MM.1S (cell line): Measurements from ENCODE around the gene NDUFS8.

Experiments
- DNase-seq: peaks from one replicate; pipeline ENCODE4 v3.0.0-alpha.2; 2015
- H2AFZ ChIP-seq: fragments of 300-600 bp; sonication (generic); 2 replicates; pipeline ENCODE4 v1.6.0; 2016; ENCODE audit warnings: antibody characterized with exemption, low read length
- H3F3A ChIP-seq: fragments of 300-600 bp; sonication (generic); 2 replicates; pipeline ENCODE4 v1.6.1; 2016; ENCODE audit warnings: mild to moderate bottlenecking, antibody characterized with exemption, low read length, moderate library complexity, mixed read lengths; ENCODE audit not compliant: insufficient read depth
- H3K27ac ChIP-seq: fragments of 300-600 bp; sonication (generic); 2 replicates; pipeline ENCODE4 v1.5.1; 2016; ENCODE audit warnings: mild to moderate bottlenecking, low read length
- H3K27me3 ChIP-seq: fragments of 300-600 bp; sonication (generic); replicated peaks from 2 replicates; pipeline ENCODE4 v1.6.0; 2016; ENCODE audit warnings: low read length; ENCODE audit not compliant: insufficient read depth
- H3K36me3 ChIP-seq: fragments of 300-600 bp; sonication (generic); replicated peaks from 2 replicates; pipeline ENCODE4 v1.6.1; 2016; ENCODE audit warnings: mild to moderate bottlenecking, low read length, mixed read lengths; ENCODE audit not compliant: insufficient read depth
- H3K4me1 ChIP-seq: fragments of 300-600 bp; sonication (generic); 2 replicates; pipeline ENCODE4 v1.6.1; 2016; ENCODE audit warnings: low read length, mixed read lengths
- H3K4me2 ChIP-seq: fragments of 300-600 bp; sonication (generic); 2 replicates; pipeline ENCODE4 v1.6.0; 2016; ENCODE audit warnings: low read depth, low read length
- H3K4me3 ChIP-seq: fragments of 300-600 bp; sonication (generic); 2 replicates; pipeline ENCODE4 v1.5.1; 2016; ENCODE audit warnings: low read length, mixed read lengths
- H3K79me2 ChIP-seq: fragments of 300-600 bp; sonication (generic); 2 replicates; pipeline ENCODE4 v1.6.1; 2016; ENCODE audit warnings: mixed run types, low read length, mixed read lengths
- H3K9ac ChIP-seq: fragments of 300-600 bp; sonication (generic); 2 replicates; pipeline ENCODE4 v1.6.1; 2016; ENCODE audit warnings: low read length, mixed read lengths
- H3K9me2 ChIP-seq: fragments of 300-600 bp; sonication (generic); replicated peaks from 2 replicates; pipeline ENCODE4 v1.6.1; 2016; ENCODE audit warnings: mild to moderate bottlenecking, low read length, mixed read lengths; ENCODE audit not compliant: insufficient read depth
- H3K9me3 ChIP-seq: fragments of 300-600 bp; sonication (generic); replicated peaks from 2 replicates; pipeline ENCODE4 v1.6.1; 2016; ENCODE audit warnings: mild to moderate bottlenecking, low read length, mixed read lengths; ENCODE audit not compliant: insufficient read depth
- H4K20me1 ChIP-seq: fragments of 300-600 bp; sonication (generic); 2 replicates; pipeline ENCODE4 v1.6.1; 2016; ENCODE audit warnings: mild to moderate bottlenecking, low read length, moderate library complexity, mixed read lengths; ENCODE audit not compliant: insufficient read depth
- CTCF ChIP-seq: fragments of 300-600 bp; sonication (generic); IDR thresholded peaks from 2 replicates; pipeline ENCODE4 v1.5.1; 2016; ENCODE audit warnings: antibody characterized with exemption, low read length, mixed read lengths
- EZH2 ChIP-seq: fragments of 300-600 bp; sonication (generic); optimal IDR thresholded peaks from 2 replicates; pipeline ENCODE3; 2017; ENCODE audit warnings: low read depth, mild to moderate bottlenecking, antibody characterized with exemption, low read length, mixed read lengths
- EZH2phosphoT487 ChIP-seq: fragments of 300-600 bp; sonication (generic); IDR thresholded peaks from 2 replicates; pipeline ENCODE4 v1.6.1; 2018; ENCODE audit warnings: antibody characterized with exemption, low read length

NDUFS8 gene

GRCh38 chr11:67996051-67996450 lies 34.4 kb upstream of the NDUFS8 start:
- Histone ChIP-seq H3K4me1 (peaks cover 45% of the 10 kb centered on the region), H3K4me2 (peak overlapping the region; percentile 45; the same call in 1 of the 2 replicates), H3K27ac (peak overlapping the region; percentile 96; the same call in 1 of the 2 replicates), H3K9ac (no peak overlapping the region), H3K9me3 (no peaks in the 10 kb centered on the region), H3F3A (peaks cover 43% of the 10 kb centered on the region), H2AFZ (no peak overlapping the region), H3K4me3 (no peak overlapping the region), H3K9me2 (no peaks in the 10 kb centered on the region), H3K79me2 (peaks cover 46% of the 10 kb centered on the region), H3K27me3 (no peaks in the 10 kb centered on the region), H4K20me1 (no peaks in the 10 kb centered on the region), H3K36me3 (no peaks in the 10 kb centered on the region; the same call in 1 of the 2 replicates)
- DNase-seq, result no peak
- TF ChIP-seq EZH2phosphoT487 (no peak), CTCF (no peak), EZH2 (no peak)

- Histone ChIP-seq H2AFZ (no peak overlapping the region), H3K27me3 (no peaks in the 10 kb centered on the region), H3K79me2 (peaks cover 52% of the 10 kb centered on the region), H4K20me1 (no peaks in the 10 kb centered on the region), H3K4me1 (peaks cover 45% of the 10 kb centered on the region), H3F3A (peaks cover 43% of the 10 kb centered on the region), H3K4me3 (no peak overlapping the region), H3K4me2 (peak overlapping the region; percentile 45; the same call in 1 of the 2 replicates), H3K9me2 (no peaks in the 10 kb centered on the region), H3K9me3 (no peaks in the 10 kb centered on the region), H3K9ac (no peak overlapping the region), H3K27ac (peak overlapping the region; percentile 96; the same call in 1 of the 2 replicates), H3K36me3 (no peaks in the 10 kb centered on the region; the same call in 1 of the 2 replicates)
- TF ChIP-seq CTCF (no peak), EZH2 (no peak), EZH2phosphoT487 (no peak)
- peak; percentile 73 for DNase-seq
These were observed 33.6 kb upstream of the NDUFS8 start for GRCh38 chr11:67996622-67997474.

GRCh38 chr11:67997475-67997921 lies 33.0 kb upstream of the NDUFS8 start:
- no peaks in the 10 kb centered on the region for H4K20me1 ChIP-seq
- TF ChIP-seq EZH2phosphoT487 (no peak), CTCF (no peak), EZH2 (no peak)
- H3K27ac ChIP-seq, result peak overlapping the region; percentile 8; the same call in 1 of the 2 replicates
- DNase-seq, result no peak
- no peaks in the 10 kb centered on the region for H3K9me2 ChIP-seq
- H3K27me3 ChIP-seq, result no peaks in the 10 kb centered on the region
- peaks cover 51% of the 10 kb centered on the region for H3K4me1 ChIP-seq
- H3K4me2 ChIP-seq, result no peak overlapping the region
- peaks cover 46% of the 10 kb centered on the region for H3F3A ChIP-seq
- H3K79me2 ChIP-seq, result peaks cover 58% of the 10 kb centered on the region
- no peak overlapping the region for H2AFZ ChIP-seq
- H3K4me3 ChIP-seq, result no peak overlapping the region
- H3K36me3 ChIP-seq, result no peaks in the 10 kb centered on the region; the same call in 1 of the 2 replicates
- no peaks in the 10 kb centered on the region for H3K9me3 ChIP-seq
- no peak overlapping the region for H3K9ac ChIP-seq
